ENCODE measurements around the gene CA10. TPM values are rescaled to one million over a fixed set of nuclear protein-coding genes. Genes with fewer than 3 reads are reported as not detected.

The CA10 gene
- total and polyA plus RNA-seq, 11 donors: not detected

DNA sequence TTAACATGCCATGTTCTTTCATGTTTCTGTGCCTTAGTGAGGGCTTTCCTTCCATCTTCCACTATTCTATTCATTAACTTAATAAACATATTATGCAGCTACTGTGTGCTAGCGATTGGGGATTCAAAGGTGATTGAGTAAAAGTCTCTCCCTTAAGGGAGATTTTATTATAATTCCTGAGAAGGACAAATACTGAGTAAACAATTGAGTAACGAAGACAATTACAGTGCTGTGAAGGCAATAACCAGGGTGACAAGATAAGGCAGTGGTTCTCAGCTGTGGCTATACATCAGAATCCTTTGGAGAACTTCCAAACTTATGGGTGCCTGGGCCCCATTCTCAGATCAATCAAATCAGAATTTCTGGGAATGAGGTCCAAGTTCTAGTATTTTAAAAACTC is 353.3 kb downstream of the CA10 start:
- no peak overlapping the region for H3K4me3 ChIP-seq
- TF ChIP-seq, protein P1, sequence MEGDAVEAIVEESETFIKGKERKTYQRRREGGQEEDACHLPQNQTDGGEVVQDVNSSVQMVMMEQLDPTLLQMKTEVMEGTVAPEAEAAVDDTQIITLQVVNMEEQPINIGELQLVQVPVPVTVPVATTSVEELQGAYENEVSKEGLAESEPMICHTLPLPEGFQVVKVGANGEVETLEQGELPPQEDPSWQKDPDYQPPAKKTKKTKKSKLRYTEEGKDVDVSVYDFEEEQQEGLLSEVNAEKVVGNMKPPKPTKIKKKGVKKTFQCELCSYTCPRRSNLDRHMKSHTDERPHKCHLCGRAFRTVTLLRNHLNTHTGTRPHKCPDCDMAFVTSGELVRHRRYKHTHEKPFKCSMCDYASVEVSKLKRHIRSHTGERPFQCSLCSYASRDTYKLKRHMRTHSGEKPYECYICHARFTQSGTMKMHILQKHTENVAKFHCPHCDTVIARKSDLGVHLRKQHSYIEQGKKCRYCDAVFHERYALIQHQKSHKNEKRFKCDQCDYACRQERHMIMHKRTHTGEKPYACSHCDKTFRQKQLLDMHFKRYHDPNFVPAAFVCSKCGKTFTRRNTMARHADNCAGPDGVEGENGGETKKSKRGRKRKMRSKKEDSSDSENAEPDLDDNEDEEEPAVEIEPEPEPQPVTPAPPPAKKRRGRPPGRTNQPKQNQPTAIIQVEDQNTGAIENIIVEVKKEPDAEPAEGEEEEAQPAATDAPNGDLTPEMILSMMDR (IDR thresholded peaks at IDR 0.05): no peak
- TF ChIP-seq POLR2A (IDR thresholded peaks at IDR 0.05): no peak
- H3K27ac ChIP-seq: no peak overlapping the region
- intact Hi-C loops (cut with DNase I): loop anchor here in 1 of 10 donors (10.0 kb wide), 1 partner anchor 60 kb away; no protein-coding TSS in a partner anchor
- H3K4me1 ChIP-seq: no peaks in the 10 kb centered on the region
- no peaks in the 10 kb centered on the region for H3K36me3 ChIP-seq
- no peaks in the 10 kb centered on the region for H3K27me3 ChIP-seq
- WGBS, 4 donors: 53 to 67% (median 58%) methylated on average over 2 of the region's 2 CpGs
- DNase-seq (no peak), ATAC-seq (no peak)
- H3K9me3 ChIP-seq: peaks cover 0 to 5% (median 0%) of the 10 kb centered on the region in 12 donors

DNA sequence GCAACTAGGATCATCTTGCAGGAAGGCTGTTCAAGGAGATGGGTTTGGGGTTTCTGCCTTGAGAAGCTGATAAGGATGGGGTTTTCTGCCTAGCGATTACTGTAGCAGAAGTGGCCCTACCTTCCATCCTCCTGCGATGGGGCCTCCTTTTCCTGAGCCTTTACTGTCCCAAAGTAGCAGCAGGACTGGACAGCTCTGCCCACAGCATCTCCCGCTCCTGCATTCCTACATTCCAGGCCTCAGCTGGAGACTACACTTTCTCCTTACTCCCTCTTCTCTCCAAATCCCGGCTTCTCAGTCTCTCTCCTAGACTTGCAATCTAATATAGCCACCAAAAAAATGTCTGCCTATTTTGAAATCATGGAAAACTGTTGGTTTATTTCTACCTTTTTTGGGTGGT is 355.4 kb downstream of the CA10 start:
- Histone ChIP-seq H3K36me3 (no peaks in the 10 kb centered on the region), H3K4me3 (no peak overlapping the region), H3K27me3 (no peaks in the 10 kb centered on the region), H3K27ac (no peak overlapping the region), H3K9me3 (peaks cover 0 to 5% (median 0%) of the 10 kb centered on the region in 12 donors), H3K4me1 (no peaks in the 10 kb centered on the region)
- DNase-seq (no peak), ATAC-seq (no peak)
- intact Hi-C loops (cut with DNase I): loop anchor here in 1 of 10 donors (10.0 kb wide), 1 partner anchor 58 kb away; no protein-coding TSS in a partner anchor
- no peak for TF ChIP-seq POLR2A (IDR thresholded peaks at IDR 0.05)
- TF ChIP-seq, protein P1 (IDR thresholded peaks at IDR 0.05): no peak
- WGBS, 4 donors: 58 to 71% (median 66%) methylated on average over 4 of the region's 4 CpGs

- TF ChIP-seq POLR2A (IDR thresholded peaks at IDR 0.05): no peak
- TF ChIP-seq, protein P1 (IDR thresholded peaks at IDR 0.05): no peak
- Histone ChIP-seq H3K9me3 (peaks cover 0 to 1% (median 0%) of the 10 kb centered on the region in 12 donors), H3K27me3 (no peaks in the 10 kb centered on the region), H3K4me3 (no peak overlapping the region), H3K36me3 (no peaks in the 10 kb centered on the region), H3K27ac (no peak overlapping the region), H3K4me1 (no peaks in the 10 kb centered on the region)
- DNase-seq (no peak), ATAC-seq (no peak)
- WGBS, 4 donors: 69 to 74% (median 71%) methylated on average over 1 of the region's 1 CpG
- intact Hi-C loops (cut with DNase I): loop anchor here in 1 of 10 donors (10.0 kb wide), 1 partner anchor 58 kb away; no protein-coding TSS in a partner anchor
Observed at GRCh38 chr17:51802544-51802943, 356.0 kb downstream of the CA10 start.

- 84 to 93% (median 86%) methylated on average over 4 of the region's 4 CpGs for WGBS, 4 donors
- Histone ChIP-seq H3K27me3 (no peaks in the 10 kb centered on the region), H3K4me1 (no peaks in the 10 kb centered on the region)
Observed at GRCh38 chr17:51801626-51802025, 356.9 kb downstream of the CA10 start.

More at GRCh38 chr17:51801626-51802025, 356.9 kb downstream of the CA10 start:
- H3K27ac ChIP-seq: no peak overlapping the region
- H3K9me3 ChIP-seq: no peaks in the 10 kb centered on the region
- DNase-seq (no peak), ATAC-seq (no peak)
- no peak for TF ChIP-seq POLR2A (IDR thresholded peaks at IDR 0.05)
- TF ChIP-seq, protein P1 (IDR thresholded peaks at IDR 0.05): no peak
- no peak overlapping the region for H3K4me3 ChIP-seq
- H3K36me3 ChIP-seq: no peaks in the 10 kb centered on the region
- intact Hi-C loops (cut with DNase I): loop anchor here in 1 of 10 donors (10.0 kb wide), 1 partner anchor 57 kb away; no protein-coding TSS in a partner anchor

All from heart left ventricle (tissue), 16 donors.